ENCODE data around the gene ANKH. TPM values are rescaled to one million over a fixed set of nuclear protein-coding genes. Genes with fewer than 3 reads are reported as not detected.

The ANKH gene
- polyA plus RNA-seq, 2 of the 4 experiments (the other 2 are of a cell fraction): 11.7 to 17.3 TPM

DNA sequence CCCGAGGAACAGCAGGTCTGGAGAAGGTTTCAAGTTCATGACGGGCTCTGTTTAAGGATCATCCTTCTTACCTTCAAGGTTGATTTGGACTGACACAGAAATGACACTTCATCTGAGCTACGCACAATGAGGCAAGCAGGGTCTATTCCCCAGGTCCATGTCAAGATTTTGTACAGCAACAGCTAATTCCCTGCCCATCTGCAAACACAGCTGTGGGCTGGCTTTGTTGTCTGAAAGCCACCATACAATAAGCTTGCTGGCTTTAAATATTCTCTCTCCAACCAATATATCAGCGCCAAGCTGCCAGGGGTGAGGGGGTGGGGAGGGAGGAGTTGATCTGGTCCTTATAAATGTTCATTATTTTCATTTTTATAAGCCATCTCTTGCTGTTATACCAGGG lies 115.1 kb downstream of the ANKH start:
- Histone ChIP-seq H3K4me3 (no peak overlapping the region), H3K4me1 (no peaks in the 10 kb centered on the region), H3K4me2 (no peak overlapping the region), H3K27ac (no peak overlapping the region), H3K9me3 (no peaks in the 10 kb centered on the region)
- no peak for ATAC-seq
- TF ChIP-seq RCOR1 (IDR thresholded peaks at IDR 0.05; ENCODE audit: low read depth, low read length): no peak
- no peak for TF ChIP-seq CHD2 (IDR thresholded peaks at IDR 0.05; ENCODE audit: low read length, partially characterized antibody)
- TF ChIP-seq, protein P1, sequence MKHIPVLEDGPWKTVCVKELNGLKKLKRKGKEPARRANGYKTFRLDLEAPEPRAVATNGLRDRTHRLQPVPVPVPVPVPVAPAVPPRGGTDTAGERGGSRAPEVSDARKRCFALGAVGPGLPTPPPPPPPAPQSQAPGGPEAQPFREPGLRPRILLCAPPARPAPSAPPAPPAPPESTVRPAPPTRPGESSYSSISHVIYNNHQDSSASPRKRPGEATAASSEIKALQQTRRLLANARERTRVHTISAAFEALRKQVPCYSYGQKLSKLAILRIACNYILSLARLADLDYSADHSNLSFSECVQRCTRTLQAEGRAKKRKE (CRISPR knock-in tag; IDR thresholded peaks at IDR 0.05; ENCODE audit: low read depth): no peak
- TF ChIP-seq, protein P2, sequence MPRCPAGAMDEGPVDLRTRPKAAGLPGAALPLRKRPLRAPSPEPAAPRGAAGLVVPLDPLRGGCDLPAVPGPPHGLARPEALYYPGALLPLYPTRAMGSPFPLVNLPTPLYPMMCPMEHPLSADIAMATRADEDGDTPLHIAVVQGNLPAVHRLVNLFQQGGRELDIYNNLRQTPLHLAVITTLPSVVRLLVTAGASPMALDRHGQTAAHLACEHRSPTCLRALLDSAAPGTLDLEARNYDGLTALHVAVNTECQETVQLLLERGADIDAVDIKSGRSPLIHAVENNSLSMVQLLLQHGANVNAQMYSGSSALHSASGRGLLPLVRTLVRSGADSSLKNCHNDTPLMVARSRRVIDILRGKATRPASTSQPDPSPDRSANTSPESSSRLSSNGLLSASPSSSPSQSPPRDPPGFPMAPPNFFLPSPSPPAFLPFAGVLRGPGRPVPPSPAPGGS (IDR thresholded peaks at IDR 0.05): no peak
- no peak for TF ChIP-seq ZSCAN20 (CRISPR knock-in tag; IDR thresholded peaks at IDR 0.05)
- TF ChIP-seq MYC (IDR thresholded peaks at IDR 0.05; ENCODE audit: borderline replicate concordance, low read length): no peak
- no peak for TF ChIP-seq CBX2 (IDR thresholded peaks at IDR 0.05; ENCODE audit: borderline replicate concordance, low read depth)
- TF ChIP-seq FOXS1 (CRISPR knock-in tag; IDR thresholded peaks at IDR 0.05): no peak
- TF ChIP-seq SMC3 (IDR thresholded peaks at IDR 0.05): no peak
- CTCF ChIA-PET: interaction anchor here (0.9 kb wide), 1 partner anchor 9 kb away, joined by 3 read pairs; no protein-coding TSS in a partner anchor
- POLR2A ChIA-PET: no interaction called here
- WGBS (ENCODE audit: missing lambda C conversion rate): 90% methylated on average over 4 of the region's 4 CpGs
- no peak for FAIRE-seq
- no peak for DNase-seq (ENCODE audit: low read depth in 1 of 2, low spot score in 1 of 2)

DNA sequence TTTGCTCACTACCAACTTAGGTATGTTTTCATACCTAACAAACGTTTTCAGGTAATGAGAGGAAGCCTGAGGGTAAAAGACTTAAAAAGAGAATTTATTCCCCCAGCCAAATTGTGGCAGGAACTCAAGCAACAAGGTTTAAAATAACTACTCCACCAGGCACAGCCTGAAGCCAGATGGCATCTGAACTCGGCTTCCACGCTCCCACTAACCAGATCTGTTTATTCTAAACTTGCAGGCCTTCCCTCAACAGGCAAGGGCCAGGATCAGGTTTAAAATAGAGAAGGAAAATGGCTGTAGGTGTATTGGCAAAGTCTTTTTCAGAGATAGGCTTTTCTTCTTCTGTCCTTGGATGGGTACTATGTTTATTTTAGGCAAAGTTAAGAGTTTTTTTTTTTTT lies 117.6 kb downstream of the ANKH start:
- Histone ChIP-seq H3K4me2 (no peak overlapping the region), H3K4me1 (no peaks in the 10 kb centered on the region), H3K27ac (no peak overlapping the region), H3K4me3 (no peak overlapping the region), H3K9me3 (no peaks in the 10 kb centered on the region)
- ATAC-seq (no peak), DNase-seq (ENCODE audit: low read depth in 1 of 2, low spot score in 1 of 2) (no peak), FAIRE-seq (no peak)
- TF ChIP-seq RFX5 (IDR thresholded peaks at IDR 0.05): no peak
- TF ChIP-seq MAFK (IDR thresholded peaks at IDR 0.05; ENCODE audit: partially characterized antibody): no peak
- TF ChIP-seq ZC3H11A (IDR thresholded peaks at IDR 0.05): no peak
- TF ChIP-seq, protein P3, sequence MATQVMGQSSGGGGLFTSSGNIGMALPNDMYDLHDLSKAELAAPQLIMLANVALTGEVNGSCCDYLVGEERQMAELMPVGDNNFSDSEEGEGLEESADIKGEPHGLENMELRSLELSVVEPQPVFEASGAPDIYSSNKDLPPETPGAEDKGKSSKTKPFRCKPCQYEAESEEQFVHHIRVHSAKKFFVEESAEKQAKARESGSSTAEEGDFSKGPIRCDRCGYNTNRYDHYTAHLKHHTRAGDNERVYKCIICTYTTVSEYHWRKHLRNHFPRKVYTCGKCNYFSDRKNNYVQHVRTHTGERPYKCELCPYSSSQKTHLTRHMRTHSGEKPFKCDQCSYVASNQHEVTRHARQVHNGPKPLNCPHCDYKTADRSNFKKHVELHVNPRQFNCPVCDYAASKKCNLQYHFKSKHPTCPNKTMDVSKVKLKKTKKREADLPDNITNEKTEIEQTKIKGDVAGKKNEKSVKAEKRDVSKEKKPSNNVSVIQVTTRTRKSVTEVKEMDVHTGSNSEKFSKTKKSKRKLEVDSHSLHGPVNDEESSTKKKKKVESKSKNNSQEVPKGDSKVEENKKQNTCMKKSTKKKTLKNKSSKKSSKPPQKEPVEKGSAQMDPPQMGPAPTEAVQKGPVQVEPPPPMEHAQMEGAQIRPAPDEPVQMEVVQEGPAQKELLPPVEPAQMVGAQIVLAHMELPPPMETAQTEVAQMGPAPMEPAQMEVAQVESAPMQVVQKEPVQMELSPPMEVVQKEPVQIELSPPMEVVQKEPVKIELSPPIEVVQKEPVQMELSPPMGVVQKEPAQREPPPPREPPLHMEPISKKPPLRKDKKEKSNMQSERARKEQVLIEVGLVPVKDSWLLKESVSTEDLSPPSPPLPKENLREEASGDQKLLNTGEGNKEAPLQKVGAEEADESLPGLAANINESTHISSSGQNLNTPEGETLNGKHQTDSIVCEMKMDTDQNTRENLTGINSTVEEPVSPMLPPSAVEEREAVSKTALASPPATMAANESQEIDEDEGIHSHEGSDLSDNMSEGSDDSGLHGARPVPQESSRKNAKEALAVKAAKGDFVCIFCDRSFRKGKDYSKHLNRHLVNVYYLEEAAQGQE (IDR thresholded peaks at IDR 0.05): no peak
- no peak for TF ChIP-seq HOXB13 (CRISPR knock-in tag; IDR thresholded peaks at IDR 0.05; ENCODE audit: low read depth)
- no peak for TF ChIP-seq NR3C1 (IDR thresholded peaks at IDR 0.05)
- TF ChIP-seq CHD2 (IDR thresholded peaks at IDR 0.05; ENCODE audit: low read length, partially characterized antibody): no peak
- TF ChIP-seq, protein P4, sequence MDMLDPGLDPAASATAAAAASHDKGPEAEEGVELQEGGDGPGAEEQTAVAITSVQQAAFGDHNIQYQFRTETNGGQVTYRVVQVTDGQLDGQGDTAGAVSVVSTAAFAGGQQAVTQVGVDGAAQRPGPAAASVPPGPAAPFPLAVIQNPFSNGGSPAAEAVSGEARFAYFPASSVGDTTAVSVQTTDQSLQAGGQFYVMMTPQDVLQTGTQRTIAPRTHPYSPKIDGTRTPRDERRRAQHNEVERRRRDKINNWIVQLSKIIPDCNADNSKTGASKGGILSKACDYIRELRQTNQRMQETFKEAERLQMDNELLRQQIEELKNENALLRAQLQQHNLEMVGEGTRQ (IDR thresholded peaks at IDR 0.05): no peak
- TF ChIP-seq RARB (CRISPR knock-in tag; IDR thresholded peaks at IDR 0.05): no peak
- TF ChIP-seq GATA3 (IDR thresholded peaks at IDR 0.05; ENCODE audit: borderline replicate concordance): no peak
- TF ChIP-seq HOXA7 (CRISPR knock-in tag; IDR thresholded peaks at IDR 0.05): no peak
- TF ChIP-seq POLR2AphosphoS2 (conservative IDR thresholded peaks at IDR 0.05; ENCODE audit: low read length): no peak
- TF ChIP-seq, protein P5, sequence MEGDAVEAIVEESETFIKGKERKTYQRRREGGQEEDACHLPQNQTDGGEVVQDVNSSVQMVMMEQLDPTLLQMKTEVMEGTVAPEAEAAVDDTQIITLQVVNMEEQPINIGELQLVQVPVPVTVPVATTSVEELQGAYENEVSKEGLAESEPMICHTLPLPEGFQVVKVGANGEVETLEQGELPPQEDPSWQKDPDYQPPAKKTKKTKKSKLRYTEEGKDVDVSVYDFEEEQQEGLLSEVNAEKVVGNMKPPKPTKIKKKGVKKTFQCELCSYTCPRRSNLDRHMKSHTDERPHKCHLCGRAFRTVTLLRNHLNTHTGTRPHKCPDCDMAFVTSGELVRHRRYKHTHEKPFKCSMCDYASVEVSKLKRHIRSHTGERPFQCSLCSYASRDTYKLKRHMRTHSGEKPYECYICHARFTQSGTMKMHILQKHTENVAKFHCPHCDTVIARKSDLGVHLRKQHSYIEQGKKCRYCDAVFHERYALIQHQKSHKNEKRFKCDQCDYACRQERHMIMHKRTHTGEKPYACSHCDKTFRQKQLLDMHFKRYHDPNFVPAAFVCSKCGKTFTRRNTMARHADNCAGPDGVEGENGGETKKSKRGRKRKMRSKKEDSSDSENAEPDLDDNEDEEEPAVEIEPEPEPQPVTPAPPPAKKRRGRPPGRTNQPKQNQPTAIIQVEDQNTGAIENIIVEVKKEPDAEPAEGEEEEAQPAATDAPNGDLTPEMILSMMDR (IDR thresholded peaks at IDR 0.05): no peak
- TF ChIP-seq POLR2A (IDR thresholded peaks at IDR 0.05; ENCODE audit: low read length): no peak
- TF ChIP-seq HDAC2 (IDR thresholded peaks at IDR 0.05): no peak
- no peak for TF ChIP-seq PHF8 (IDR thresholded peaks at IDR 0.05; ENCODE audit: borderline replicate concordance, low read depth)
- TF ChIP-seq JUNB (IDR thresholded peaks at IDR 0.05): no peak
- TF ChIP-seq ZFP36 (IDR thresholded peaks at IDR 0.05; ENCODE audit: borderline replicate concordance, partially characterized antibody): no peak
- TF ChIP-seq TP53 (CRISPR knock-in tag; IDR thresholded peaks at IDR 0.05): no peak
- TF ChIP-seq, protein P6, sequence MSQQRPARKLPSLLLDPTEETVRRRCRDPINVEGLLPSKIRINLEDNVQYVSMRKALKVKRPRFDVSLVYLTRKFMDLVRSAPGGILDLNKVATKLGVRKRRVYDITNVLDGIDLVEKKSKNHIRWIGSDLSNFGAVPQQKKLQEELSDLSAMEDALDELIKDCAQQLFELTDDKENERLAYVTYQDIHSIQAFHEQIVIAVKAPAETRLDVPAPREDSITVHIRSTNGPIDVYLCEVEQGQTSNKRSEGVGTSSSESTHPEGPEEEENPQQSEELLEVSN (IDR thresholded peaks at IDR 0.05; ENCODE audit: borderline replicate concordance, low read depth): no peak
- 62% methylated on average over 3 of the region's 3 CpGs for WGBS (ENCODE audit: missing lambda C conversion rate)
- ChIA-PET POLR2A (no interaction called here), CTCF (no interaction called here)
